Activated T-cell treated with anti-CD3 and anti-CD28 coated beads for 1 hour (primary cell): ENCODE measurements around the gene SUMF1.

ENCODE experiments used
- DNase-seq: peaks from one replicate; pipeline ENCODE4 v3.0.0-alpha.2; 2020; ENCODE audit warnings: low read depth

The SUMF1 gene

GRCh38 chr3:4497005-4497692 lies 30.1 kb upstream of the SUMF1 start:
- no peak for DNase-seq

- DNase-seq: no peak
Observed at GRCh38 chr3:4496087-4496452, 29.0 kb upstream of the SUMF1 start.

GRCh38 chr3:4495294-4496086 lies 28.4 kb upstream of the SUMF1 start:
- DNase-seq: no peak

- no peak for DNase-seq
Observed at GRCh38 chr3:4494895-4495264, 27.8 kb upstream of the SUMF1 start.

- no peak for DNase-seq
Observed at GRCh38 chr3:4493941-4494894, 27.1 kb upstream of the SUMF1 start.

- DNase-seq: peak; percentile 98
Observed at GRCh38 chr3:4493014-4493940, 26.2 kb upstream of the SUMF1 start, which contains the start of gene ITPR1. ITPR1 (plus strand) TSS chr3:4493348; CDS start chr3:4516492, 23,144 bp downstream.

GRCh38 chr3:4492208-4493013 lies 25.3 kb upstream of the SUMF1 start:
- peak; percentile 17 for DNase-seq

- no peak for DNase-seq
Observed at GRCh38 chr3:4491855-4492207, 24.8 kb upstream of the SUMF1 start.

GRCh38 chr3:4478261-4478660 lies 11.2 kb upstream of the SUMF1 start:
- no peak for DNase-seq

GRCh38 chr3:4476496-4476895 lies 9.4 kb upstream of the SUMF1 start:
- DNase-seq: no peak

- DNase-seq: no peak
Observed at GRCh38 chr3:4475804-4476203, 8.7 kb upstream of the SUMF1 start.

- no peak for DNase-seq
Observed at GRCh38 chr3:4474683-4475490, 7.8 kb upstream of the SUMF1 start.

- no peak for DNase-seq
Observed at GRCh38 chr3:4472766-4473165, 5.7 kb upstream of the SUMF1 start.

GRCh38 chr3:4472312-4472711 lies 5.2 kb upstream of the SUMF1 start:
- no peak for DNase-seq

GRCh38 chr3:4471907-4472306 lies 4.8 kb upstream of the SUMF1 start:
- DNase-seq: no peak

- DNase-seq: no peak
Observed at GRCh38 chr3:4467522-4467867, 426 bp upstream of the SUMF1 start.

- no peak for DNase-seq
Observed at GRCh38 chr3:4464576-4464975, 2.5 kb downstream of the SUMF1 start.

GRCh38 chr3:4462369-4463040 lies 4.6 kb downstream of the SUMF1 start:
- DNase-seq: no peak

GRCh38 chr3:4461468-4462090 lies 5.5 kb downstream of the SUMF1 start:
- DNase-seq: no peak
